ENCODE data around the gene FNDC10.

The FNDC10 gene

GRCh38 chr1:1614204-1614953, 14.4 kb upstream of the FNDC10 start:
- H3K36me3 ChIP-seq (replicated peaks in 1 of 2; ENCODE audit: control insufficient read depth in 2 of 2, insufficient read depth in 2 of 2, low read length in 2 of 2), result peaks cover 12 to 24% of the 10 kb centered on the region in 2 donors
- H2BK120ac ChIP-seq (ENCODE audit: low read depth, low read length), result no peak overlapping the region
- WGBS, 2 donors (ENCODE audit: extremely low coverage in 2 of 2, insufficient read length in 2 of 2, insufficient replicate concordance in 1 of 2), result no CpG with 5 or more reads among the region's 30 CpGs
- H3K23ac ChIP-seq (ENCODE audit: low read depth, low read length, poor library complexity), result no peak overlapping the region
- H3K14ac ChIP-seq (ENCODE audit: low read length), result no peak overlapping the region
- H2BK5ac ChIP-seq (ENCODE audit: low read length), result no peak overlapping the region
- no peak for DNase-seq (ENCODE audit: low spot score)
- H3K9me3 ChIP-seq (replicated peaks in 1 of 2; ENCODE audit: control insufficient read depth in 2 of 2, insufficient read depth in 1 of 2, low read depth in 1 of 2, low read length in 2 of 2), result no peaks in the 10 kb centered on the region
- H3K18ac ChIP-seq (ENCODE audit: low read length), result no peak overlapping the region
- peaks cover 19% of the 10 kb centered on the region for H3K79me1 ChIP-seq (ENCODE audit: low read depth, low read length)
- peak overlapping the region; percentile 14 for H3K27ac ChIP-seq (replicated peaks; ENCODE audit: low read length)
- H3K4me1 ChIP-seq (ENCODE audit: control insufficient read depth in 2 of 2, insufficient read depth in 1 of 2, low read depth in 1 of 2, low read length in 2 of 2), result peaks cover 11 to 21% of the 10 kb centered on the region in 2 donors
- H2AFZ ChIP-seq (ENCODE audit: low read length), result peak overlapping the region; percentile 99
- H3K9ac ChIP-seq (ENCODE audit: low read depth, low read length, poor library complexity), result peak overlapping the region; percentile 51
- H4K8ac ChIP-seq (ENCODE audit: low read depth, low read length), result no peak overlapping the region
- H2BK15ac ChIP-seq (ENCODE audit: low read length), result no peak overlapping the region
- H3K4me3 ChIP-seq (ENCODE audit: low read length in 2 of 2), result peak overlapping the region; percentile 88 to 100
- no peak overlapping the region for H2AK5ac ChIP-seq (ENCODE audit: low read depth, low read length)
- no peaks in the 10 kb centered on the region for H3K27me3 ChIP-seq (ENCODE audit: control insufficient read depth in 3 of 3, insufficient read depth in 3 of 3, low read depth in 1 of 3, low read length in 3 of 3)
- H3K4ac ChIP-seq (ENCODE audit: low read length), result no peak overlapping the region
- H3K4me2 ChIP-seq (ENCODE audit: insufficient read depth, low read length, poor library complexity, severe bottlenecking), result peak overlapping the region; percentile 93
- no peak overlapping the region for H2BK12ac ChIP-seq (ENCODE audit: low read length)
- H4K91ac ChIP-seq (ENCODE audit: low read depth, low read length, poor library complexity), result no peak overlapping the region

GRCh38 chr1:1613509-1614082, 13.7 kb upstream of the FNDC10 start:
- H2BK120ac ChIP-seq (ENCODE audit: low read depth, low read length), result no peak overlapping the region
- H3K4me3 ChIP-seq (ENCODE audit: low read length in 2 of 2), result peak overlapping the region in 1 of 2 donors; percentile 100
- WGBS, 2 donors (ENCODE audit: extremely low coverage in 2 of 2, insufficient read length in 2 of 2, insufficient replicate concordance in 1 of 2), result no CpG with 5 or more reads among the region's 11 CpGs
- no peak overlapping the region for H4K8ac ChIP-seq (ENCODE audit: low read depth, low read length)
- peaks cover 11 to 21% of the 10 kb centered on the region in 2 donors for H3K4me1 ChIP-seq (ENCODE audit: control insufficient read depth in 2 of 2, insufficient read depth in 1 of 2, low read depth in 1 of 2, low read length in 2 of 2)
- no peak overlapping the region for H2AK5ac ChIP-seq (ENCODE audit: low read depth, low read length)
- no peak overlapping the region for H2BK5ac ChIP-seq (ENCODE audit: low read length)
- no peak overlapping the region for H3K27ac ChIP-seq (replicated peaks; ENCODE audit: low read length)
- H2BK12ac ChIP-seq (ENCODE audit: low read length), result no peak overlapping the region
- H3K14ac ChIP-seq (ENCODE audit: low read length), result no peak overlapping the region
- no peak overlapping the region for H3K9ac ChIP-seq (ENCODE audit: low read depth, low read length, poor library complexity)
- H4K91ac ChIP-seq (ENCODE audit: low read depth, low read length, poor library complexity), result no peak overlapping the region
- no peak overlapping the region for H3K18ac ChIP-seq (ENCODE audit: low read length)
- no peaks in the 10 kb centered on the region for H3K27me3 ChIP-seq (ENCODE audit: control insufficient read depth in 3 of 3, insufficient read depth in 3 of 3, low read depth in 1 of 3, low read length in 3 of 3)
- no peak overlapping the region for H3K23ac ChIP-seq (ENCODE audit: low read depth, low read length, poor library complexity)
- H2BK15ac ChIP-seq (ENCODE audit: low read length), result no peak overlapping the region
- H3K36me3 ChIP-seq (replicated peaks in 1 of 2; ENCODE audit: control insufficient read depth in 2 of 2, insufficient read depth in 2 of 2, low read length in 2 of 2), result peaks cover 12 to 24% of the 10 kb centered on the region in 2 donors
- H3K4ac ChIP-seq (ENCODE audit: low read length), result no peak overlapping the region
- H3K9me3 ChIP-seq (replicated peaks in 1 of 2; ENCODE audit: control insufficient read depth in 2 of 2, insufficient read depth in 1 of 2, low read depth in 1 of 2, low read length in 2 of 2), result no peaks in the 10 kb centered on the region
- no peak for DNase-seq (ENCODE audit: low spot score)
- H3K4me2 ChIP-seq (ENCODE audit: insufficient read depth, low read length, poor library complexity, severe bottlenecking), result peak overlapping the region; percentile 93
- peaks cover 17% of the 10 kb centered on the region for H3K79me1 ChIP-seq (ENCODE audit: low read depth, low read length)
- no peak overlapping the region for H2AFZ ChIP-seq (ENCODE audit: low read length)

- Histone ChIP-seq H3K18ac (ENCODE audit: low read length) (no peak overlapping the region), H3K4ac (ENCODE audit: low read length) (no peak overlapping the region), H2BK12ac (ENCODE audit: low read length) (no peak overlapping the region), H4K91ac (ENCODE audit: low read depth, low read length, poor library complexity) (no peak overlapping the region), H3K23ac (ENCODE audit: low read depth, low read length, poor library complexity) (no peak overlapping the region), H3K9me3 (replicated peaks in 1 of 2; ENCODE audit: control insufficient read depth in 2 of 2, insufficient read depth in 1 of 2, low read depth in 1 of 2, low read length in 2 of 2) (no peaks in the 10 kb centered on the region), H2BK120ac (ENCODE audit: low read depth, low read length) (no peak overlapping the region), H2BK5ac (ENCODE audit: low read length) (no peak overlapping the region), H2AFZ (ENCODE audit: low read length) (no peak overlapping the region), H3K14ac (ENCODE audit: low read length) (no peak overlapping the region), H2AK5ac (ENCODE audit: low read depth, low read length) (no peak overlapping the region), H3K4me2 (ENCODE audit: insufficient read depth, low read length, poor library complexity, severe bottlenecking) (no peak overlapping the region), H4K8ac (ENCODE audit: low read depth, low read length) (no peak overlapping the region), H3K4me3 (ENCODE audit: low read length in 2 of 2) (no peak overlapping the region), H3K4me1 (ENCODE audit: control insufficient read depth in 2 of 2, insufficient read depth in 1 of 2, low read depth in 1 of 2, low read length in 2 of 2) (peaks cover 11 to 20% of the 10 kb centered on the region in 2 donors), H3K9ac (ENCODE audit: low read depth, low read length, poor library complexity) (no peak overlapping the region), H2BK15ac (ENCODE audit: low read length) (no peak overlapping the region), H3K79me1 (ENCODE audit: low read depth, low read length) (peaks cover 12% of the 10 kb centered on the region), H3K27me3 (ENCODE audit: control insufficient read depth in 3 of 3, insufficient read depth in 3 of 3, low read depth in 1 of 3, low read length in 3 of 3) (no peaks in the 10 kb centered on the region), H3K36me3 (replicated peaks in 1 of 2; ENCODE audit: control insufficient read depth in 2 of 2, insufficient read depth in 2 of 2, low read length in 2 of 2) (peaks cover 2 to 9% of the 10 kb centered on the region in 2 donors), H3K27ac (replicated peaks; ENCODE audit: low read length) (no peak overlapping the region)
- no peak for DNase-seq (ENCODE audit: low spot score)
- WGBS, 2 donors (ENCODE audit: extremely low coverage in 2 of 2, insufficient read length in 2 of 2, insufficient replicate concordance in 1 of 2), result no CpG with 5 or more reads among the region's 3 CpGs
Measured at GRCh38 chr1:1612104-1612400, 12.1 kb upstream of the FNDC10 start.

- Histone ChIP-seq H2BK15ac (ENCODE audit: low read length) (no peak overlapping the region), H3K27me3 (ENCODE audit: control insufficient read depth in 3 of 3, insufficient read depth in 3 of 3, low read depth in 1 of 3, low read length in 3 of 3) (no peaks in the 10 kb centered on the region), H3K4ac (ENCODE audit: low read length) (no peak overlapping the region), H3K14ac (ENCODE audit: low read length) (no peak overlapping the region), H2AFZ (ENCODE audit: low read length) (no peak overlapping the region), H3K36me3 (replicated peaks in 1 of 2; ENCODE audit: control insufficient read depth in 2 of 2, insufficient read depth in 2 of 2, low read length in 2 of 2) (peaks cover 0 to 8% of the 10 kb centered on the region in 2 donors), H3K4me1 (ENCODE audit: control insufficient read depth in 2 of 2, insufficient read depth in 1 of 2, low read depth in 1 of 2, low read length in 2 of 2) (peaks cover 6 to 12% of the 10 kb centered on the region in 2 donors), H4K8ac (ENCODE audit: low read depth, low read length) (no peak overlapping the region), H3K4me2 (ENCODE audit: insufficient read depth, low read length, poor library complexity, severe bottlenecking) (no peak overlapping the region), H2BK120ac (ENCODE audit: low read depth, low read length) (no peak overlapping the region), H3K4me3 (ENCODE audit: low read length in 2 of 2) (no peak overlapping the region), H3K27ac (replicated peaks; ENCODE audit: low read length) (no peak overlapping the region), H2BK12ac (ENCODE audit: low read length) (no peak overlapping the region), H3K23ac (ENCODE audit: low read depth, low read length, poor library complexity) (no peak overlapping the region), H3K18ac (ENCODE audit: low read length) (no peak overlapping the region), H3K9me3 (replicated peaks in 1 of 2; ENCODE audit: control insufficient read depth in 2 of 2, insufficient read depth in 1 of 2, low read depth in 1 of 2, low read length in 2 of 2) (no peaks in the 10 kb centered on the region), H3K9ac (ENCODE audit: low read depth, low read length, poor library complexity) (no peak overlapping the region), H2AK5ac (ENCODE audit: low read depth, low read length) (no peak overlapping the region), H4K91ac (ENCODE audit: low read depth, low read length, poor library complexity) (no peak overlapping the region), H3K79me1 (ENCODE audit: low read depth, low read length) (peaks cover 6% of the 10 kb centered on the region), H2BK5ac (ENCODE audit: low read length) (no peak overlapping the region)
- DNase-seq (ENCODE audit: low spot score), result no peak
- no CpG with 5 or more reads among the region's 9 CpGs for WGBS, 2 donors (ENCODE audit: extremely low coverage in 2 of 2, insufficient read length in 2 of 2, insufficient replicate concordance in 1 of 2)
Measured at GRCh38 chr1:1610796-1611195, 10.9 kb upstream of the FNDC10 start.
